GM12874 (cell line): ENCODE measurements around the gene MEGF9.

Source experiments
- CTCF ChIP-seq: IDR thresholded peaks from 2 replicates; pipeline ENCODE4 v1.5.1; 2011; ENCODE audit warnings: low read depth, mild to moderate bottlenecking, control low read depth, low read length, moderate library complexity; ENCODE audit not compliant: insufficient read depth

The MEGF9 gene

GRCh38 chr9:120690372-120690771 lies 23.9 kb downstream of the MEGF9 start:
- no peak for TF ChIP-seq CTCF

GRCh38 chr9:120689860-120690259 lies 24.4 kb downstream of the MEGF9 start:
- TF ChIP-seq CTCF = no peak

- TF ChIP-seq CTCF = no peak
These were observed 25.5 kb downstream of the MEGF9 start for GRCh38 chr9:120688758-120689157.

- no peak for TF ChIP-seq CTCF
These were observed 31.1 kb downstream of the MEGF9 start for GRCh38 chr9:120683150-120683549.

GRCh38 chr9:120681121-120681520 lies 33.1 kb downstream of the MEGF9 start:
- TF ChIP-seq CTCF = no peak

GRCh38 chr9:120680579-120680978 lies 33.7 kb downstream of the MEGF9 start:
- no peak for TF ChIP-seq CTCF

GRCh38 chr9:120680161-120680560 lies 34.1 kb downstream of the MEGF9 start:
- no peak for TF ChIP-seq CTCF

GRCh38 chr9:120677965-120678364 lies 36.3 kb downstream of the MEGF9 start:
- TF ChIP-seq CTCF = no peak
